Measurements from ENCODE around the gene FAM89B. TPM values are rescaled to one million over a fixed set of nuclear protein-coding genes. Genes with fewer than 3 reads are reported as not detected.

FAM89B gene
- total and polyA plus RNA-seq, 2 donors (not counting 1 experiment from before 2014, with no cell fraction given): 30.4 to 50.2 TPM

- ChIA-PET CTCF (interaction anchor here (1.0 to 5.5 kb wide), 6 partner anchors 10 to 69 kb away, joined by 3 to 97 read pairs (median 6); no protein-coding TSS in a partner anchor), POLR2A (interaction anchor here (2.2 to 7.5 kb wide), 4 partner anchors 10 to 75 kb away, joined by 7 to 53 read pairs (median 27); no protein-coding TSS in a partner anchor)
- ATAC-seq (ENCODE audit: low read depth) (no peak), DNase-seq (no peak)
- intact Hi-C loops (cut with micrococcal nuclease): loop anchor here (10.0 kb wide), 1 partner anchor 833 kb away; the partner anchor contains the start of gene RASGRP2
- no peaks in the 10 kb centered on the region for H3K27me3 ChIP-seq (replicated peaks in 1 of 4; ENCODE audit: control extremely low read depth in 1 of 4, control insufficient read depth in 3 of 4, insufficient read depth in 4 of 4, low read length in 3 of 4)
- peak overlapping the region in 3 of 5 experiments; percentile 55 to 90 (median 70) for H3K4me3 ChIP-seq (ENCODE audit: control extremely low read depth in 1 of 5, extremely low read depth in 1 of 5, insufficient read depth in 1 of 5, low read depth in 2 of 5, low read length in 4 of 5)
- TF ChIP-seq, protein P1, sequence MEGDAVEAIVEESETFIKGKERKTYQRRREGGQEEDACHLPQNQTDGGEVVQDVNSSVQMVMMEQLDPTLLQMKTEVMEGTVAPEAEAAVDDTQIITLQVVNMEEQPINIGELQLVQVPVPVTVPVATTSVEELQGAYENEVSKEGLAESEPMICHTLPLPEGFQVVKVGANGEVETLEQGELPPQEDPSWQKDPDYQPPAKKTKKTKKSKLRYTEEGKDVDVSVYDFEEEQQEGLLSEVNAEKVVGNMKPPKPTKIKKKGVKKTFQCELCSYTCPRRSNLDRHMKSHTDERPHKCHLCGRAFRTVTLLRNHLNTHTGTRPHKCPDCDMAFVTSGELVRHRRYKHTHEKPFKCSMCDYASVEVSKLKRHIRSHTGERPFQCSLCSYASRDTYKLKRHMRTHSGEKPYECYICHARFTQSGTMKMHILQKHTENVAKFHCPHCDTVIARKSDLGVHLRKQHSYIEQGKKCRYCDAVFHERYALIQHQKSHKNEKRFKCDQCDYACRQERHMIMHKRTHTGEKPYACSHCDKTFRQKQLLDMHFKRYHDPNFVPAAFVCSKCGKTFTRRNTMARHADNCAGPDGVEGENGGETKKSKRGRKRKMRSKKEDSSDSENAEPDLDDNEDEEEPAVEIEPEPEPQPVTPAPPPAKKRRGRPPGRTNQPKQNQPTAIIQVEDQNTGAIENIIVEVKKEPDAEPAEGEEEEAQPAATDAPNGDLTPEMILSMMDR (IDR thresholded peaks at IDR 0.05): no peak
- no peak for TF ChIP-seq EZH2 (IDR thresholded peaks at IDR 0.05; ENCODE audit: borderline replicate concordance, insufficient read depth, low read depth, low read length, poor library complexity, severe bottlenecking)
- H3K9me3 ChIP-seq (ENCODE audit: control extremely low read depth in 1 of 3, control insufficient read depth in 2 of 3, insufficient read depth in 1 of 3, low read length in 2 of 3): no peaks in the 10 kb centered on the region
- H3K9ac ChIP-seq (ENCODE audit: low read length): peak overlapping the region; percentile 83
- peaks cover 5 to 41% of the 10 kb centered on the region in 2 experiments for H3K36me3 ChIP-seq (replicated peaks in 1 of 2; ENCODE audit: control extremely low read depth in 1 of 2, control insufficient read depth in 1 of 2, extremely low read depth in 1 of 2, insufficient read depth in 2 of 2, low read length in 1 of 2)
- no peak overlapping the region for H2AFZ ChIP-seq (ENCODE audit: insufficient read depth, low read depth, low read length, poor library complexity, severe bottlenecking)
- Mint-ChIP-seq H3K27me3 (no peaks in the 10 kb centered on the region), H3K4me1 (peaks cover 47% of the 10 kb centered on the region), H3K9me3 (ENCODE audit: insufficient read depth) (no peaks in the 10 kb centered on the region), H3K27ac (peak overlapping the region; percentile 96), H3K4me3 (peak overlapping the region; percentile 71)
- peak overlapping the region; percentile 100 for H3K4me2 ChIP-seq (replicated peaks; ENCODE audit: low read depth, low read length, poor library complexity, severe bottlenecking)
- H4K20me1 ChIP-seq (ENCODE audit: control insufficient read depth, insufficient read depth, low read length, poor library complexity, severe bottlenecking): peaks cover 26% of the 10 kb centered on the region
- peaks cover 26 to 46% of the 10 kb centered on the region in 2 donors for H3K4me1 ChIP-seq (ENCODE audit: control insufficient read depth in 2 of 2, insufficient read depth in 2 of 2, low read length in 2 of 2)
- 54% methylated on average over 8 of the region's 8 CpGs for WGBS (ENCODE audit: insufficient coverage)
- peaks cover 16% of the 10 kb centered on the region for H3K79me2 ChIP-seq (ENCODE audit: control insufficient read depth, insufficient read depth, low read length)
- peak overlapping the region; percentile 92 to 94 for H3K27ac ChIP-seq (ENCODE audit: low read length in 2 of 2)
Measured at GRCh38 chr11:65577756-65578109, 5.4 kb downstream of the FAM89B start.

GRCh38 chr11:65578134-65578533 is 5.8 kb downstream of the FAM89B start:
- ATAC-seq (ENCODE audit: low read depth) (no peak), DNase-seq (no peak)
- Histone ChIP-seq H3K27ac (ENCODE audit: low read length in 2 of 2) (peak overlapping the region; percentile 92 to 94), H3K4me1 (ENCODE audit: control insufficient read depth in 2 of 2, insufficient read depth in 2 of 2, low read length in 2 of 2) (peaks cover 24 to 42% of the 10 kb centered on the region in 2 donors), H3K9ac (ENCODE audit: low read length) (no peak overlapping the region), H3K9me3 (ENCODE audit: control extremely low read depth in 1 of 3, control insufficient read depth in 2 of 3, insufficient read depth in 1 of 3, low read length in 2 of 3) (no peaks in the 10 kb centered on the region), H3K4me3 (ENCODE audit: control extremely low read depth in 1 of 5, extremely low read depth in 1 of 5, insufficient read depth in 1 of 5, low read depth in 2 of 5, low read length in 4 of 5) (no peak overlapping the region), H3K36me3 (replicated peaks in 1 of 2; ENCODE audit: control extremely low read depth in 1 of 2, control insufficient read depth in 1 of 2, extremely low read depth in 1 of 2, insufficient read depth in 2 of 2, low read length in 1 of 2) (peaks cover 5 to 41% of the 10 kb centered on the region in 2 experiments), H4K20me1 (ENCODE audit: control insufficient read depth, insufficient read depth, low read length, poor library complexity, severe bottlenecking) (peaks cover 23% of the 10 kb centered on the region), H3K79me2 (ENCODE audit: control insufficient read depth, insufficient read depth, low read length) (peaks cover 12% of the 10 kb centered on the region), H3K4me2 (replicated peaks; ENCODE audit: low read depth, low read length, poor library complexity, severe bottlenecking) (peak overlapping the region; percentile 100), H2AFZ (ENCODE audit: insufficient read depth, low read depth, low read length, poor library complexity, severe bottlenecking) (no peak overlapping the region), H3K27me3 (replicated peaks in 1 of 4; ENCODE audit: control extremely low read depth in 1 of 4, control insufficient read depth in 3 of 4, insufficient read depth in 4 of 4, low read length in 3 of 4) (no peaks in the 10 kb centered on the region)
- TF ChIP-seq EZH2 (IDR thresholded peaks at IDR 0.05; ENCODE audit: borderline replicate concordance, insufficient read depth, low read depth, low read length, poor library complexity, severe bottlenecking): no peak
- TF ChIP-seq, protein P1 (IDR thresholded peaks at IDR 0.05): no peak
- POLR2A ChIA-PET: interaction anchor here (2.2 to 7.5 kb wide), 3 partner anchors 10 to 74 kb away, joined by 7 to 53 read pairs (median 45); no protein-coding TSS in a partner anchor
- Mint-ChIP-seq H3K4me1 (peaks cover 45% of the 10 kb centered on the region), H3K4me3 (peak overlapping the region; percentile 71), H3K9me3 (ENCODE audit: insufficient read depth) (no peaks in the 10 kb centered on the region), H3K27ac (peak overlapping the region; percentile 96), H3K27me3 (no peaks in the 10 kb centered on the region)
- intact Hi-C loops (cut with micrococcal nuclease): loop anchor here (10.0 kb wide), 1 partner anchor 833 kb away; the partner anchor contains the start of gene RASGRP2
- 97% methylated on average over 7 of the region's 7 CpGs for WGBS (ENCODE audit: insufficient coverage)
- CTCF ChIA-PET: interaction anchor here (1.2 to 5.5 kb wide), 3 partner anchors 10 to 31 kb away, joined by 5 to 97 read pairs (median 8); no protein-coding TSS in a partner anchor
